ENCODE results near the gene ISX.

DNA sequence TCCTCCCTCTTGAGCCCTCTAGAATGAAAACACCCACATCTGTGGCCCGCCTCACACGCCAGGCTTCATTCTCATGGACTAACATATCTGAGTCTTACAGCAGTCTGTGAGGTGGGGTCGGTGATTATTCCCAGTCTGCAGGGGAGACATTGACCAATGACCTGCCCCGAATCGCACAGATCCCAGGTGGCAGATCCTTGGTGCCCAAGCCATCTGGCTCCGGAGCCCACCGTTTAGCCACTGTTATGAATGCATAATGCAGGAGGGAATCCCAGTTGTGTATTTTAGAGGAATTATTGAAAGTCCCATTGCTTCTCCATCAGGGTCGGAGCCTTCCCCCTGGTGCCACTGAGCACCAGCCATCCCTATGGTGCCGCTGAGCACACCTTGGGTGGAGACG is 47.4 kb downstream of the ISX start:
- TF ChIP-seq CTCF (IDR thresholded peaks at IDR 0.05 in 8 of 11, conservative IDR thresholded peaks at IDR 0.05 in 3 of 11): no peak
- TF ChIP-seq POLR2A (IDR thresholded peaks at IDR 0.05): no peak
